ENCODE results near the gene DAW1. TPM values are rescaled to one million over a fixed set of nuclear protein-coding genes. Genes with fewer than 3 reads are reported as not detected.

DAW1 gene
- total and polyA plus RNA-seq, 4 donors: not detected

GRCh38 chr2:227971619-227972230, 100.3 kb downstream of the DAW1 start:
- Histone ChIP-seq H3K36me3 (ENCODE audit: control insufficient read depth in 4 of 4, insufficient read depth in 3 of 4, low read depth in 1 of 4, low read length in 3 of 4) (no peaks in the 10 kb centered on the region), H3K4me3 (ENCODE audit: low read depth in 1 of 3, low read length in 3 of 3) (no peak overlapping the region), H3K9me3 (ENCODE audit: control insufficient read depth in 4 of 4, low read length in 3 of 4) (no peaks in the 10 kb centered on the region), H3K4me1 (ENCODE audit: control insufficient read depth in 4 of 4, insufficient read depth in 4 of 4, low read length in 3 of 4) (no peaks in the 10 kb centered on the region), H3K27ac (ENCODE audit: low read depth in 1 of 2, low read length in 2 of 2) (no peak overlapping the region), H3K9ac (ENCODE audit: low read depth in 1 of 2, low read length in 2 of 2) (no peak overlapping the region), H3K27me3 (ENCODE audit: control insufficient read depth in 4 of 4, insufficient read depth in 4 of 4, low read length in 3 of 4) (no peaks in the 10 kb centered on the region)
- no peak for DNase-seq (ENCODE audit: low spot score)
- TF ChIP-seq GABPA (IDR thresholded peaks at IDR 0.05 in 1 of 2, conservative IDR thresholded peaks at IDR 0.05 in 1 of 2): no peak
- TF ChIP-seq TAF1 (conservative IDR thresholded peaks at IDR 0.05): no peak
- no peak for TF ChIP-seq NR2F2 (IDR thresholded peaks at IDR 0.05)
- no peak for TF ChIP-seq HNF4G (IDR thresholded peaks at IDR 0.05)
- no peak for TF ChIP-seq FOXA1 (IDR thresholded peaks at IDR 0.05)
- no peak for TF ChIP-seq FOXA2 (IDR thresholded peaks at IDR 0.05)
- no peak for TF ChIP-seq ATF3 (IDR thresholded peaks at IDR 0.05)
- no peak for TF ChIP-seq EGR1 (IDR thresholded peaks at IDR 0.05; ENCODE audit: low read depth in 2 of 2)
- WGBS: 78% methylated on average over 7 of the region's 7 CpGs

- Histone ChIP-seq H3K4me3 (ENCODE audit: low read depth in 1 of 3, low read length in 3 of 3) (no peak overlapping the region), H3K9ac (ENCODE audit: low read depth in 1 of 2, low read length in 2 of 2) (no peak overlapping the region), H3K27ac (ENCODE audit: low read depth in 1 of 2, low read length in 2 of 2) (no peak overlapping the region), H3K9me3 (ENCODE audit: control insufficient read depth in 4 of 4, low read length in 3 of 4) (no peaks in the 10 kb centered on the region), H3K4me1 (ENCODE audit: control insufficient read depth in 4 of 4, insufficient read depth in 4 of 4, low read length in 3 of 4) (no peaks in the 10 kb centered on the region), H3K27me3 (ENCODE audit: control insufficient read depth in 4 of 4, insufficient read depth in 4 of 4, low read length in 3 of 4) (no peaks in the 10 kb centered on the region), H3K36me3 (ENCODE audit: control insufficient read depth in 4 of 4, insufficient read depth in 3 of 4, low read depth in 1 of 4, low read length in 3 of 4) (no peaks in the 10 kb centered on the region)
- no peak for DNase-seq (ENCODE audit: low spot score)
- no peak for TF ChIP-seq HNF4A (conservative IDR thresholded peaks at IDR 0.05)
- TF ChIP-seq GABPA (IDR thresholded peaks at IDR 0.05 in 1 of 2, conservative IDR thresholded peaks at IDR 0.05 in 1 of 2): no peak
- TF ChIP-seq CTCF (IDR thresholded peaks at IDR 0.05; ENCODE audit: low read depth, low read length, missing input control): no peak
- no peak for TF ChIP-seq ZBTB33 (IDR thresholded peaks at IDR 0.05)
- TF ChIP-seq YY1 (IDR thresholded peaks at IDR 0.05): no peak
- TF ChIP-seq REST (IDR thresholded peaks at IDR 0.05): no peak
- TF ChIP-seq FOXA1 (IDR thresholded peaks at IDR 0.05): no peak
- no peak for TF ChIP-seq NR2F2 (IDR thresholded peaks at IDR 0.05)
- no peak for TF ChIP-seq EGR1 (IDR thresholded peaks at IDR 0.05; ENCODE audit: low read depth in 2 of 2)
- WGBS: 78% methylated on average over 3 of the region's 3 CpGs
These were observed 101.8 kb downstream of the DAW1 start for GRCh38 chr2:227973241-227973640.

Small RNA genes within 50 kb of the gene (small RNA-seq; reads per million reads assigned to genes)
- gene RF00402: not detected

Other genes starting within 250 kb of the DAW1 start
- not detected for gene SCYGR5, start 204.8 kb upstream of the DAW1 start, total RNA-seq
- not detected for gene SCYGR5, start 204.8 kb upstream of the DAW1 start, polyA plus RNA-seq
- gene SLC19A3, start 153.6 kb upstream of the DAW1 start, total RNA-seq: 10 to 100 TPM; 12.4 to 12.9 TPM
- gene SLC19A3, start 153.6 kb upstream of the DAW1 start, polyA plus RNA-seq: 1 to 10 TPM; 4.2 to 4.5 TPM
- not detected for gene SCYGR6, start 146.9 kb upstream of the DAW1 start, total RNA-seq
- gene SCYGR6, start 146.9 kb upstream of the DAW1 start, polyA plus RNA-seq: not detected
- gene SCYGR7, start 143.3 kb upstream of the DAW1 start, total RNA-seq: not detected
- not detected for gene SCYGR7, start 143.3 kb upstream of the DAW1 start, polyA plus RNA-seq
- gene SCYGR8, start 125.7 kb upstream of the DAW1 start, total RNA-seq: not detected
- gene SCYGR8, start 125.7 kb upstream of the DAW1 start, polyA plus RNA-seq: not detected
- gene CCL20, start 57.8 kb upstream of the DAW1 start, total RNA-seq: 1 to 10 TPM; 1.0 to 5.9 TPM
- 1 to 10 TPM in 1 of 2 donors, under 1 TPM in 1; 0.36 to 1.6 TPM for gene CCL20, start 57.8 kb upstream of the DAW1 start, polyA plus RNA-seq